Kidney glomerular epithelial cell (primary cell): ENCODE results near the gene SCYGR5.
"Not testable (repeated sequence)": the region's sequence is repeated elsewhere in the genome, so short reads cannot be mapped to it uniquely, and the experiment has no call there.

Experiments
- DNase-seq: peaks from one replicate; lab custom pipeline; 2025; lab: John Stamatoyannopoulos, UW

The SCYGR5 gene

GRCh38 chr2:227666631-227667170, at the start of gene SCYGR5:
SCYGR5 (plus strand) TSS chr2:227666804; CDS start chr2:227666804, 0 bp downstream.
- DNase-seq: not testable (repeated sequence)

- no peak for DNase-seq
Observed at GRCh38 chr2:227617316-227618230, 49.0 kb upstream of the SCYGR5 start, which contains the start of gene SCYGR4. SCYGR4 (plus strand) TSS chr2:227617498; CDS start chr2:227617498, 0 bp downstream.

- peak; percentile 10 for DNase-seq
Observed at GRCh38 chr2:227623226-227623625, 43.4 kb upstream of the SCYGR5 start.

GRCh38 chr2:227625420-227625819, 41.2 kb upstream of the SCYGR5 start:
- no peak for DNase-seq

GRCh38 chr2:227626580-227627151, 39.9 kb upstream of the SCYGR5 start:
- no peak for DNase-seq

GRCh38 chr2:227627769-227628168, 38.8 kb upstream of the SCYGR5 start:
- DNase-seq: no peak

- no peak for DNase-seq
Observed at GRCh38 chr2:227629435-227629834, 37.2 kb upstream of the SCYGR5 start.

GRCh38 chr2:227630322-227630721, 36.3 kb upstream of the SCYGR5 start:
- DNase-seq: no peak

- no peak for DNase-seq
Observed at GRCh38 chr2:227632827-227633226, 33.8 kb upstream of the SCYGR5 start.

GRCh38 chr2:227634201-227634600, 32.4 kb upstream of the SCYGR5 start:
- no peak for DNase-seq

- no peak for DNase-seq
Observed at GRCh38 chr2:227642656-227643055, 23.9 kb upstream of the SCYGR5 start.

GRCh38 chr2:227643990-227644551, 22.5 kb upstream of the SCYGR5 start:
- no peak for DNase-seq

- no peak for DNase-seq
Observed at GRCh38 chr2:227653419-227653818, 13.2 kb upstream of the SCYGR5 start.

- no peak for DNase-seq
Observed at GRCh38 chr2:227654426-227654825, 12.2 kb upstream of the SCYGR5 start.

GRCh38 chr2:227655454-227655853, 11.2 kb upstream of the SCYGR5 start:
- peak; percentile 44 for DNase-seq

- DNase-seq: no peak
Observed at GRCh38 chr2:227657199-227657845, 9.3 kb upstream of the SCYGR5 start.

GRCh38 chr2:227661025-227661649, 5.5 kb upstream of the SCYGR5 start:
- DNase-seq: no peak

GRCh38 chr2:227661827-227662226, 4.8 kb upstream of the SCYGR5 start:
- DNase-seq: no peak

- no peak for DNase-seq
Observed at GRCh38 chr2:227665189-227665940, 1.2 kb upstream of the SCYGR5 start.

- DNase-seq: no peak
Observed at GRCh38 chr2:227671170-227671905, 4.7 kb downstream of the SCYGR5 start.
